T follicular helper cell (primary cell): ENCODE data around the gene HEXD.
"Not testable (repeated sequence)": the region's sequence is repeated elsewhere in the genome, so short reads cannot be mapped to it uniquely, and the experiment has no call there.

Source experiments
- DNase-seq: peaks from one replicate; pipeline ENCODE4 v3.0.0-alpha.2; 2020; ENCODE audit warnings: low read depth

HEXD gene

GRCh38 chr17:82396601-82397435, 21.3 kb upstream of the HEXD start:
- DNase-seq, result no peak

DNA sequence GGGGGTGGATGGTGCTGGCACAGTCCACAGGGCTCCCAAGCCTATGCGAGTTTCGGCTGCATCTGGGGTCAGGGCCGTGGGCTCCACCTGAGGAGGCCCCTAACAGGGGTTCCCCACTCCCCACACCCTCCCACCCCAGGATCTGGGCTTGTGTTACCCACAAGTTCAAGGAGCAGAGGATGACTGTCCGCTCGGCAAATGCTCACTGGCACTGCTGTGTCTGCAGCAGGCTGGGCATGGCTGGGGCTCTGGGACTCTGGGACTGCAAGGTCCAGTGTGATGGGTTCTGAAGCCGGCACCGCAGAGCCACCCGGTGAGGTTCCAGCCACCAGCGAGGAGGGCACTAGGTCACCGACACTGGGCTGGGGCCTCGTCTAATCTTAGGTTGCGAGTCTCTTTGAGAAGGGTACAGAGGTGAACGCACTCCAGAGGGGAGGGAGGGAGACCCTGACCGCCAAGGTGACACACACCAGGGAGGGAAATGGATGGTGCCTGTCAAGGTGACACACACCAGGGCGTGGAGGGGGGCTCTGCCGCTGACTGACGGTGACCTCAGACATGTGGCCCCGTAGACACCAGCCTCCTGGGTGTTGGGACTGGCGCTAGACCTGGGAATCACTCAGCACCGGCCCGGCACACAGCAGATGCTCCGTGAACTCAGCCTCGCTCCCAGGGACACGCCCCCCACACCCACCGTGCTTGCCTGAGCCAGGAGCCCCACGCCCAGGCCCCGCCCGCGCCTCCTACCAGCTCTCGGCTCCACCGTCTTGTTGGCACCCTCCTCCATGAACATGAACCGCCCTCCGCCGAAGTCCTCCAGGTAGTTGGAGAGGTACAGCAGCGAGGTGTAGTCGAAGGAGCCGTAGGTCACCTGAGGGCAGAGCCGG, 20.5 kb upstream of the HEXD start:
- no peak for DNase-seq

DNA sequence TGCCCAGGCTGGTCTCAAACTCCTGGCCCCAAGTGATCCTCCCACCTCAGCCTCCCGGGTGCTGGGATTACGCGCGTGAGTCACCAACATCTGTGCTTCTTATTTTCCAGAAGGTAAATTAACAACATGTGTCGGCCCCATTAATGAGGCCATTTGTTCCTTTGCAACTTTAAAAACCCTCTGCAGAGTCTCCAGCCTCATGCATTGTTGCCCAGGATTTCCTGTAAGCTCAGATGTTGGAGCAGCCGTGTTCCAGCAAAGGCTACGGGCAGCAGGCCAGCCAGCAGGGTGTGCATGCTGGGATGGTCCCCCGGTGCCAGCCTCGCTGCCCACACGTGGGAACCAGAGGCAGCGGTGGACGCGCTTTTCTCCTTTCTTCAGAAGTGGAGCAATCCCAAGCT, 19.1 kb upstream of the HEXD start:
- DNase-seq, result no peak

- no peak for DNase-seq
These were observed 18.5 kb upstream of the HEXD start for GRCh38 chr17:82399601-82400101.

DNA sequence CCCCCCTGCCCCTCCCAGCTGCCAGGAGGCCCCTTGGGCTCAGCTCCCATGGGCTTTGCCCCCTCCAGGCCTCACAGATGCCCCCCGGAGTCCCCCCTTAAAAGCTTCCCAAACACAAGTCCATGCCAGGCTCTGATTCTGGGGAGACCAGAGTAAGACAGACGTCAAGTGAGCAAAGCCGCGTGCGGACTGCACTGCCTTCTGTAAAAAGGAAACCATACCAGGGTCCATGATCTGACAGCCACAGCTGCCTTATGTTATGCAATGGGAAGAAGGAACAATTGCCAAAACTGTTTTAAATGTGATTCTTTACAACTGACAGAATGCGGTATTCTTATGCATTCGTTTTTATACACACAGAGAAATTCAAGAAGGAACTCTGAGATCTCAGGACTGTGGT, 17.9 kb upstream of the HEXD start:
- DNase-seq, result no peak

DNA sequence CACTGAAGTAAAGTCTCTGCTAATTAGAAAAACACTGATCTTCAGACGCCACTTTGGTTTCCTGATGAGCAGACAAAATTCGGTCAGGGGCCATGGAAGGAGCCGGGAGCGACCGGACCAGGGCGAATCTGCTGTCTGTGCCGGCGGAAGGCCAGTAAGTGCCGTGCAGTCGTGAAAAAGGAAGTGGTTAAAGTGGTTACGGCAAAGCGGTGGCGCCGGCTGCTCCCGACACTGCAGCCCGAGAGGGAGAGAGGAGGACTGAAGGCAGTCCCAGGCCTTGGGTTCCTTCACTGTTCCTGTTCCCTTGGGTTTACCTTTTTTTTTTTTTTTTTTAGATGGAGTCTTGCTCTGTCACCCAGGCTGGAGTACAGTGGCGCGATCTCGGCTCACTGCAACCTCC, 17.3 kb upstream of the HEXD start:
- DNase-seq, result peak; percentile 10

- no peak for DNase-seq
These were observed 15.3 kb upstream of the HEXD start for GRCh38 chr17:82402865-82403264.

GRCh38 chr17:82403662-82404660, 14.2 kb upstream of the HEXD start:
- no peak for DNase-seq

GRCh38 chr17:82405051-82405450, 13.1 kb upstream of the HEXD start:
- DNase-seq, result no peak

DNA sequence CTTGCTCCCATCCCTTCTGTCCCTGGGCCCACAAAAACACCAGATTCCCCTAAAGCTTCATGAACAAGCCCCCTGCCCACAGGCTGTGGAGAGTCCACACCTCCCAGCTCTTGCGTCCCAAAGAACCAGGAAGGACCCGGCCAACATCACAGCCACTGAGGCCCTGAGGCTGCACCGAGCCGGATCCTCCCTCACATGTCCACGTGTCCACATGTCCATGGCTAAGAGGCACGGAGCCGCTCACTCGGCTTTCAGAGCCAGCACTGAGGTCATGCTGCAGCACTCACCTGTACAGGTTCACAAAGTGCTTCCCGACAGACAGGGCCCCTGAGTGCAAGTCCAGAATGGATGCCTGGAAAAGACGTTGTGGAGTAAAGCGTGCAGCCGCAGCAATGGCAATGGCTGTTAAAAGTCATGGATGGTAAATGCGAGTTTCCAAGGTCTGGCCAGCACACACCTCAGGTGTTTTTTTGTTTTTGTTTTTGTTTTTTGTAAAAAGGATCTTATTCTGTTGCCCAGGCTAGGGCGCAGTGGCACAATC, 11.9 kb upstream of the HEXD start:
- DNase-seq, result no peak

GRCh38 chr17:82407255-82407654, 10.9 kb upstream of the HEXD start:
- no peak for DNase-seq

DNA sequence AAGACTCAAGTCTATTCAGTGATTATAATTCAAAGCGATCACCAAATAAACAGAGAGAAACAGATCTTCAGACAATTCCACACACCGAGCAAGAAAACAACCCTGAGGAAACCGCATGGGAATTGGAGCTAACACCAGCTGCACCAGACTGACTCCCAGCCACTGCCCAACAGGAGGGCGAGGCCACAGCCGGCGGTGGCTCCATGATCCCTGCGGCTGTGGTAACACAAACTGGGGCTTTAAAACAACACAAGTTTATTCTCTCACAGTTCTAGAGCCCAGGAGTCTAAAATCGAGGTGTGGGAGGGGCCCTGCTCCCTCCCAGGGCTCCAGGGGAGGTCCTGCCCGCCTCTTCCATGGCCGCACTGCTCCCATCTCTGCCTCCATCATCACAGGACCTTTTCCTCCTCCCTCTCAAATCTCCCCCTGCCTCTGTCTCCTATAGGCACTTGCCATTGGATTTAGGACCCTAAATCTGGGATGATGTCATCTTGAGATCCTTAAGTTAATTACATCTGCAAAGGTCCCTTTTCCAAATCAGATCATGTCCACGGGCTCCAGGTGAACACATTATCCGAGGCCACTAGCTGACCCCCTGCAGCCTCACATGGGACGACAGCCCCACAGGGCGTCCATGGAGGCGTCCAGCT, 9.7 kb upstream of the HEXD start:
- DNase-seq, result no peak

GRCh38 chr17:82408938-82409318, 9.2 kb upstream of the HEXD start:
- DNase-seq, result no peak

GRCh38 chr17:82410014-82410716, 8.0 kb upstream of the HEXD start:
- DNase-seq, result no peak

GRCh38 chr17:82411396-82412053, 6.6 kb upstream of the HEXD start:
- no peak for DNase-seq

- DNase-seq, result not testable (repeated sequence)
These were observed 6.1 kb upstream of the HEXD start for GRCh38 chr17:82412081-82412480.

DNA sequence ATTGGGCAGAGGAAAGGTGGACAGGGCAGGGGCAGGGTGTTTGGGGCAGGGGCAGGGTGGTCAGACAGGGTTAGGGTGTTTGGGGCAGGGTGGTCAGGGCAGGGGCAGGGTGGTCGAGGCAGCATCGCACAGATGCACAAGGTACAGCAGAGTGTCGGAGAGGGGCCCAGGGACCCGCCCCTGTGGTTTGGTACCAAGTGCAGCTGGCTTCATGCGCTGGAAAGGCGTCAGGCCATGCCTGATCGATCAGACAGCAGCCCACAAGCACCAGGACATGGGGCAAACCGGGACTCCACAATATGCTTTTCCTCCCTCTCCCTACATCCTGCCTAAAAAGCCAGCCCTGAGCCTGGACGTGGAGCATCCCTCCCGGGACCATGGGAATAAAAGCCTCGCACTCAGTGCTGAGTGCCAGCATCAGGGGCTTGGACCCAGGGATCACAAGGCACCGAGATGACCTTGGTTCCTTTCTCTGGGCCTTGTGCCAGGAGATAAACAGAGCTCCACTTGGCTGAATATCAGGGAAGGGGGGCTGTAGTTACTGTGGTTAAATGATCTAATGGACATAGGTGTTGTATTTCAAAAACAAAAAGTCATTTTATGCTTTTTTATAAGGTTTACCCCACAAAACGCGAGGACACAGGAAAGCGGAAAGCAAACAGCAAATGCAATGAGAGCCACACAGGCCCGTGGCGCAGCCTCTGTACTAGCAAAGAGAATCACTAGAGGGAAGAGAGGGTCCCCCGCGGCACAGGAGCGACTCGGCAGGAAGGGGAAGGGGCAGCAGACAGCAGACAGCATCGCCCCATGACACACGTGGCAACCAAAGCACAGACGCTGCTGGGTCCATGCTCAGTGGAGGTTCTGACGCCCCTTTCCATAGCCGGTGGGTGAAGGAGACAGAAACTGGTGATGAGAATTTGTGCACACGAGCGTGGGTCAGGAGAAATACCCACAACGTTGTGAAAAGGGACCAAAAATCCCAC, 5.3 kb upstream of the HEXD start:
- DNase-seq, result no peak

GRCh38 chr17:82414548-82415281, 3.4 kb upstream of the HEXD start:
- DNase-seq, result peak; percentile 62
